DMS53 treated with DMSO at 0.1 percent for 48 hours (cell line): ENCODE results near the gene SDC3.
"Not testable (repeated sequence)": the region's sequence is repeated elsewhere in the genome, so short reads cannot be mapped to it uniquely, and the experiment has no call there.

Source experiments
- DNase-seq: peaks from one replicate; lab custom pipeline; 2025; ENCODE audit not compliant: unreplicated experiment; lab: John Stamatoyannopoulos, UW

The SDC3 gene, protein sequence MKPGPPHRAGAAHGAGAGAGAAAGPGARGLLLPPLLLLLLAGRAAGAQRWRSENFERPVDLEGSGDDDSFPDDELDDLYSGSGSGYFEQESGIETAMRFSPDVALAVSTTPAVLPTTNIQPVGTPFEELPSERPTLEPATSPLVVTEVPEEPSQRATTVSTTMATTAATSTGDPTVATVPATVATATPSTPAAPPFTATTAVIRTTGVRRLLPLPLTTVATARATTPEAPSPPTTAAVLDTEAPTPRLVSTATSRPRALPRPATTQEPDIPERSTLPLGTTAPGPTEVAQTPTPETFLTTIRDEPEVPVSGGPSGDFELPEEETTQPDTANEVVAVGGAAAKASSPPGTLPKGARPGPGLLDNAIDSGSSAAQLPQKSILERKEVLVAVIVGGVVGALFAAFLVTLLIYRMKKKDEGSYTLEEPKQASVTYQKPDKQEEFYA

DNA sequence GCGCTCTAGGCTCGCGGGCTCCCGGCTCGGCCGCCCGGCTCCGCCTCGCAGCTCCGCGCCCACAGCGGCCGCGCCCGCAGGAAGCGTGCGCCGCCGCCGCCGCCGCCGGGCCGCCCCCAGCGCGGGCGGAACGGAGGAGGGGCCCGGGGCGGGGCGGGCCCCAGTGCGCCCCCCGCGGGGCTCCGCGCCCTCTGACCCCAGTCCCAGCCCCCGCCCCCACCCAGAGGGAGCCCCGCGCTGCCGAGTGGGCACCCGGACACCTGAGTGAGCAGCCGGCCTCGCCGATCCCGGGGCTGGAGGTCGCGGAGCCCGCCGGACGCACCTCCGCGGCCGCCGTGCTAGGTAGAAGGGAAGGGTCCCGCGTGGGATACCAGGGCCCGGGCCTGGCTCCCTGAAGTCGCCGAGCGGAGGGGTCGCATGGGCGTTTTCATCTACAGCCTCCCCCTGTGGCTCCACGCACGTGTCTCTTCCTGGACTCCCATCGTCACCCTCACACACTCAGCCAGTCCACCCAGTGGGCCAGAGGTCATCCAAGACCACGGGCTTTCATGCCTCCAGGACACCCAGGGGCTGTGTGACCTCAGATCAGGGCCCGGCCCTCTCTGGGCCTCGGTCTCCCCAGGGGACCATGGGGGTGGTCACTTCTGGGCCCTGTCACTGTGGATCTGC lies at the start of gene SDC3:
TSS of gene SDC3 (minus strand) at position 63 of the 669 bp plus-strand sequence. CDS start 172 bp downstream, outside the sequence.
- DNase-seq: no peak

DNA sequence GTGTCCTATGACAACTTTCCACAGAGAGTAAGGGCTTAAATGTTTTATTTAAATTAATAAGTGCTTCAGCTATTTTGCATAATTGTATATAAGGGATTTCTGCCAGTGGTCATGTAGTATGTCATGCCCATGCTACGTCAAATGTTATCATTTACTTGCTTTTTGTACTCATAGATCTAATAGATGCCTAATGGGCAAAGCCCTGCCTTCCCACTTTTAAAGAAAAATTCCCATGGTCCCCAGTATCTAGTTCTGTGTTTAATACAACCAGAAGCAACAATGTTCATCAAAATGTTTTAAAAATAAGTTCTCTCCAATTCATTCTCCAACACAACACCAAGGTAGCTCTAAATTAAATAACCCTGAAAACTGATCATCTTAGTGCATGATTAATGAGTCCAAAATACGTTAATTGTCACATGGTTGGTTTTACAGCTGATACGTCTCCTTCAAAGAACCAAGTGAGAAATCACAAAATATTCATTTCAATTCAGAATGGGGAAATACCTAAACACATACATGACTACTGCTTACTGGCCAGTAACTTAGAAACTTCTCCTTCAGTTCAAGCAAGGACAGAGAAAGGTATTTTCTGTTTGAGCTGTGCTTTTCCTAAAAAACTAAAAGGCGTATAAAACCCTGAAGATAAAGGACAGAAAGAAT lies 49.1 kb upstream of the SDC3 start:
- DNase-seq: no peak

DNA sequence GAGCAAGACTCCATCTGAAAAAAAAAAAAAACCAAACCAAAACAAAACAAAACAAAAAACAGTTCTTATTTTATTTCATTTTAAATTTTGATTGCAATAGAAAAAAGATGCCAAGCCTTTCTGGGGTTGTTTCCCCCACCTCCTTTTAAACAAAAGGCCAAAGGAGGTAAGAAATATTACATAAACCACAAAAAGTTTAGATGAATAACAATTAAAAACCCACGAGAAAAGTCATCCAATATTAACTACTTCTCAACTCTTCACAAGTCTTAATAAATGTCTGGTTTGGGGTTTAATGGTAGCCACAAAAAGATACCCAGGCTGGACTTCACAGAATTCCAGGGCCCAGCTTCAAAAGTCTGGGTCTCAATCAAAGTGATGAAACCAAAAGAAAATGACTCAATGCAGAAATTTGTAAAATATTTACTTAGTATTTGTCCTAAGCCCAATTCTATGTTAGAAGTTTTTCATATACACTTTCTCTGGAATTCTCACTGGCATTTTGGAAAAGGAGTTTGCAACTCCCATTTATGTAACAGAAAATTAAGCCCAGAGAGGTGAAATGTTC lies 47.0 kb upstream of the SDC3 start:
- no peak for DNase-seq

DNA sequence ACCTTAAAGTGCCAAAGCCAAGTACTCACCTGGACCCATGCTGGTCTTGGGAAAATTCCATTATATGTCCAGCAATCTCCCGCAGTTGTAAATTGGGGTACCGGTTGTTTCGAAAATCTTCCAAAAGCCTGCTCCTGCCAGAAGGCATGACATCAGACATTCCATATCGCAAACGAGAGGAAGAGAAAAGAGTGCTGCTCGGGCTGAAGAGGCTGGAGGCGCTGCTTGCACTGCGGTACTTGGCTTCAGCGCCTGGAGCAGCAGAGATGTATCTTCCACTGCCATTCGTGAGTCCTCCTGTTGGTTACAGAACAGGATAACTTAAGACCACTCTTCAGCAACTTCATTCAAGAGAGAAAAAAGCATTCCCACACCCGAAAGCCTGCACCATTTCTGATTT lies 45.1 kb upstream of the SDC3 start:
- DNase-seq: no peak

DNA sequence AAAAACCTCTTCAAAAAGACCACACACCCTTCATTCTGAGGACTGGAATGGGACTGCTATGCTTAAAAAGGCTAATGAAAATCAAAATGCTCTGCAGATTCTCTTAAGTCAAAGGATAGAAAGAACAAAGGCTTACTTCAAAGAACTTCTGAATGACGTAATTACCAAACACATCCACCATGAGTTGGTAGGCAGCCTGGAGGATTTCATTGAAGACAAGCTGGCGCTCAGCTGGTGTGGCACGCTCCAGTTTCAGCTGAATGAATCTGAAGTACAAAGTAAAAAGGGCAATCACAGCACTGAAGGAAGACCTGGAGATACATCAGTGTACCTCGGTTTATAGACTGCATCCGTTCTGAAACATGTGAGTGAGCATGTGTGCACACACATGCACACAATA lies 43.5 kb upstream of the SDC3 start:
- no peak for DNase-seq

DNA sequence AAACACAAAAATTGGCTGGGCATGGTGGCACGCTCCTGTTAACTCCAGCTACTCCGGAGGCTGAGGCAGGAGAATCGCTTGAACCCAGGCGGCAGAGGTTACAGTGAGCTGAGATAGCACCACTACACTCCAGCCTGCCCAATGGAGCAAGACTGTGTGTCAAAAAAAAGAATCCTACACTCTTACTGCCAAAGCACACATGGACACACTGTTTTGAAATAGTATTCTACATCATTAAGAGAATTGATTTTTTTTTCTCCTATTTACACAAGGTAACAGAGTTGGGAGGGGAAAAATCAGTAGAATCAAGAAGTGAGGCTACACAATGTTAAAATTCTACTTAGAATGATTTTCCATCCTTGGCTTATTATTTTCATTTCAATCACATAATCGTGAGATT lies 42.1 kb upstream of the SDC3 start:
- DNase-seq: no peak

DNA sequence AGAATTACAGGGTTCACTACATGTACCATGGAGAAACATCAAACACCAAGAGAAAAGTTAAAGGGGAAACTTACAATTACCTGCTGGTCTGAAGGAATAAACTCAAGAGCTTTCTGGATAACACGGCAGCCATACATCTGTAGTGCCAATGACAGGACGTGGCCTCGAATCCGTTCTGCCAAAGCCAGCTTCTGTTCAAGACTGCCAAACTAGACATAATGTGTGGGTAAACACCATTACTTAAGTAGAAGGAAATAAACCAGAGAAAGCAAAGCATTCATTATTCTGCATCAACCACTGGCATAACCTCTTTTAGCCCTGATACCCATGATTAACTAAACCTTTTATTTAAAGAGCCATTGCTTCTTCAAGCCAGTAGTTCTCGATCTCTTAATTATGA lies 41.5 kb upstream of the SDC3 start:
- no peak for DNase-seq

DNA sequence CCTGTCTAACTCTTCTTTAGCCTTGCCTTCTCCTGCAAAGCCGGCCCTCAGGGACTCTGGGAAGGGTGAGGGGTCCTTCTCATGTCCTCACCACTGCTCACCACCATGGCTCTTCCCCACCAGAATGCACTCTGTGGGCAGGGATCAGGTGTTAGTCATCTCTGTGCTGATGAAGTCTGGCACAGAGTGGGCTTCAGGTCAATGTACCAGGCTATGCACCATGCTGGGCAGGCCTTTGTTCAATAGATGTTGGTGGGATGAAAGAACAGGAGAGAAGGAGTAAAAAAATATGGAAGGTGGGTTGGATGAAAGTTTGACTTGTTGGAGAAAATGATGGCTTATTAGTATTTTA lies 40.9 kb upstream of the SDC3 start:
- not testable (repeated sequence) for DNase-seq

DNA sequence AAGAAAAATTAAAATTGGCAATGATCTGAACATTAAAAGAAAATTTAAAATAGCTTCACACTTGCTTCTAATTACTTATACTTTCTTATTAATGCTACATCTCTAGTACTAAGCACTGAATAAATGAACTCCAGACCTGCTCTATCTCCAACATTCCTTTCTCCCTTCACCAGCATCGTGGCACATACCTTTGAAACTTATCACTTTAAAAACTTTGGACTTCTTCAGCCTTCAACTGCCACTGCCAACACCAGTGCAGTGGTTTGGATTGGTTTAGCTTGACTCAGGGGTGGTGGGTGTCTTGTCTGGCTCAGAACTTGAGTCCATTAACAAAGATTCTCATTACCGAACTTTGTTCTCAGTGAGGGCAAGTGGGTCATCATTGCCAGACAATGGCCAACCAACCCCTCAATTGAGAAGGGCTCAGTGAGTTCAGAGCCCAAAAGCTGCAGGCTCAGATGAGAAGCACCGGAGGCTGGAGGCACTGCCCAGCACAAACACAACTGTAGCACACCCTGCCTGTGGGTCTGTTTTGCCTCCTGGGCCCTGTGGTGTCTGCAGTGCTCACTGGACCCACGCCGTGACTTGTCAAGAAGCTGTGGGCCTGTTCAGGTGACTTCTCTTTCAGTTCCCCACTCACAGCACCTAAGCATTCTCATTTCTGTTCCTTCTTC lies 40.4 kb upstream of the SDC3 start:
- not testable (repeated sequence) for DNase-seq

DNA sequence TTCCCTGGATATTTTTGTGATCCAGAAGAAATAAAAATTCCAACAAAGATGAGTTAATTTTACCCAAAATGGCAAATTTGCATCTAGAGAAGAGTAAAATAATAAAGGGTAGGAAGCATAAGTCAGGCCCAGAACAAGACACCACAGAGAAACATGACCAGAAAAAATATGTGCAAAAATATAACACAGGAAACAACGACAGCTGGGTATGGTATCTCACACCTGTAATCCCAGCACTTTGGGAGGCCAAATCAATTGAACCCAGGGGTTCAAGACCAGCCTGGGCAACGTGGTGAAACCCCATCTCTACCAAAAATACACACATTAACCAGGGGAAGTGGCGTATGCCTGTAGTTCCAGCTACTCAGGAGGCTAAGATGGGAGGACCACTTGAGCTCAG lies 39.7 kb upstream of the SDC3 start:
- DNase-seq: no peak

DNA sequence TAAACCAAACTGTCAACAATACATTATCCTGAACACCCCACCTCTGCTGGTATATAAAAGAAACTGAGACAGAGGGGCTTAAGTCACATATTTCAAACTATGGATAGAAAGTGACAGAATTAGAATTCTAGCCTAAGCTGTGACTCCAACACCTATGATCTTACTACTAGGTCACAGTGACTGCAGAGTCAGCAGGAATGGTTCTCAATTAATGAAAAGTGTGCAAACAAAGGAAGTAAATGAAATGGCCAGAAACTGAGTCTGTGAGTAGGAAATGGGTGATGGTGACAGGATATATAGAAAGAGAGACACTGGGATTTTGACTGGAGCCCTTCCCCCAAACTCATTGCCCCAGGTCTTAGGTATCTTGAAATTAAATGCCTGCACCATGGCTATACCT lies 38.7 kb upstream of the SDC3 start:
- DNase-seq: no peak

DNA sequence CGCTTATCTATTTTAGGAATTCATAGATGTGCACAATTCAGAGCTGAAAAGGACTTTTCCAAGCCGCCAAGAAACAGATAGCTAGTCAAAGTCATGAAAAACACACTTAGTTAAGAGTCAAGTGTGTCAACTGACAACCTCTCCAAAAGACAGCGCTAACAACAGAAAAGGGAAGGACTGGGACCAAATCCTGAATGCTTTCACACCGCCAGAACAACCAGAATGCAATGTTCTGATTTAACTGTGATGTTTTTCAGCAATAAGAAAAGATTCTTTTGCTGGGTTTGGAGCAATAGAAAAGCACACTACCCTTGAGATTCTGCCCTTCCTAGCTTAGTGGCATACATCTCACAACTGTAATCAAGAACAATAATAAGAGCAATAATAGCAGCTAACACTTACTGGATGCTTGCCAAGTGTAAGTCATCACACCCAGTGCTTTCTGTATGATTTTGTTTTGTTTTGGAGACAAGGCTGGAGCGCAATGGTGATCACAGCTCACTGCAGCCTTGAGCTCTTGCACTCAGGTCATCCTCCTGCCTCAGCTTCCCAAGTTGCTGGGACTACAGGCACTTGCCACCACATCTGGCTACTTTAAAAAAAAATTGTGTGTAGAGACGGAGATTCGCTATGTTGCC lies 33.9 kb upstream of the SDC3 start:
- DNase-seq: no peak

DNA sequence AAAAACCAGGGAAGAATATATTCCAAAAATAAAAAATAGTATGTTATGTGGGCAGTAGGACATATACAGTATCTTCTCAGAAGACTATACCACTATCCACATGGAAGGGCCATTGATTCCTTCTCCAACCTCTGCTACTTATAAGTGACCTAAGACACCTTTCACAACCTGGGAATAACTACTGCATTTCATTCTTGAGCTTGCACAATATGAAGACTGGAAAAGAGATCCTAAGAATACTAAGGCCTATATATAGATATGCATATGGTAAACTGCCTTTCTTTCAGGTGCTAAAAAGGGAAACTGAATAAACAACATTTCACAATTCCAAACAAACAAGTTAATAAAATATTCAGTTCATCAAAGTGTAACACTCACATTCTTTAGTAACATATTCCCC lies 32.0 kb upstream of the SDC3 start:
- no peak for DNase-seq

DNA sequence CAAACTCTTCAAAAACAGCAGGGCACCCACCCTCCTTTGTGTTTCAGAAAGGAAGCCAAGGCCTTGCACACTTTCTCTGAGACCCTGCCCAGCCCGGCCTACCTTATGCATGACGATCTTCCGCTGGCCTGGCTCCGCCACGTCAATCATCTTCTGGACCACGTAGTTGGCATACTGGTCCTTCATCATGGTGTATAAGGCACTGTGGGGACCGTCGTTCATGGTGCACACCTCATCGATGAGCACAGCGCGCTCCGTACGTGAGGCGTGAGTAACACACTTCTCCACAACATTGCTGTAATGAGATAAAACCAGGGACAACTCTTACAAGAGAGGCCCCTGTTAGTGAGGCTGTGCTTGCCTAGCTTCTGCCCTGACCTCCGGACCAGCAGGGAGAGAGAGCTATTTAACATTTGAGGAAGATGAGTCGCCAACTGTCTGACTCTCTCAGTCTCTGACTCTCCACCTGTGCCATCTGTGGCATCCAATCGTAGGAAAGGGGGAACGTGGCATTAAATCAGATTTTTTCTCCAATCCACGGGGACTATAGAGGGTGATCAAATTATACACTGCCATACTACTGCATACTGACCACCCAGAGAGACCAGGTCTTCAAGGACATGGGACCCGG lies 28.1 kb upstream of the SDC3 start:
- no peak for DNase-seq

DNA sequence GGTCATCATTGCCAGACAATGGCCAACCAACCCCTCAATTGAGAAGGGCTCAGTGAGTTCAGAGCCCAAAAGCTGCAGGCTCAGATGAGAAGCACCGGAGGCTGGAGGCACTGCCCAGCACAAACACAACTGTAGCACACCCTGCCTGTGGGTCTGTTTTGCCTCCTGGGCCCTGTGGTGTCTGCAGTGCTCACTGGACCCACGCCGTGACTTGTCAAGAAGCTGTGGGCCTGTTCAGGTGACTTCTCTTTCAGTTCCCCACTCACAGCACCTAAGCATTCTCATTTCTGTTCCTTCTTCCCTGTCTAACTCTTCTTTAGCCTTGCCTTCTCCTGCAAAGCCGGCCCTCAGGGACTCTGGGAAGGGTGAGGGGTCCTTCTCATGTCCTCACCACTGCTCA lies 27.2 kb upstream of the SDC3 start:
- not testable (repeated sequence) for DNase-seq

DNA sequence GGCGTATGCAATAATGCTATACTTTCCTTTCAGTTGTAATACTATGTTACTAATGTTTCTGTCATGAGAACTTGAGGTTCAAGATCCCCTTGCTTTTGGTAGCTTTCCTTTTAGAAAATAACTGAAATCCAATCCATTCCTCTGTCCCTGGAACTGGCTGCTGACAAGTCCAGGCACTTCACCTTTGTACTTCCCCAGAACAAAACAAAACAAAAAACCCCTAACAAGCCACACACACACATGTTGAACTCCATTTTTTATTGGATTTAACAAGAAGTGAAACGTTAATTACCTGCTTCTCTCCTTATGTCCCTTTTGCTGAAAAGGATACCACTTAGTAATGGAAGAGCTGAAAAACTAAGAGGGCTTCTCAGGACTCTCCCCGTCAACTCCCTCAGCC lies 26.1 kb upstream of the SDC3 start:
- DNase-seq: no peak

DNA sequence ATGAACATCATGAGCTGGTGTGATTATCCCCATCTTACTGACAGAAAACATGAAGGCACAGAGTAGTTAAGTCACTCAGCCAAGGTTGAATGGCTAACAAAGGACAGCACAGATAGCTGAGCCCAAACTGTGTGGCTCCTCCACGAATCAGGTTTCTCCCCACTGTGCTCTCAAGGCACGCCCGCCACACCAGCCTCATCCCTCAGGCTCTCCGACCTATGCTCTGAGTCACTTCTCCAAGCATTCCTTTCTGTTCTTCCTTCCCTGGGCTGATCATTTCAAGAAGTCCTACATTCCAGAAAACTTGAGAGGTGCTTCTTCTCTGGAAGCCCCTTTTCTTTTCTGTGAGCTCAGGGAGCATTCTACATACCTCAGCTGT lies 25.3 kb upstream of the SDC3 start:
- no peak for DNase-seq

DNA sequence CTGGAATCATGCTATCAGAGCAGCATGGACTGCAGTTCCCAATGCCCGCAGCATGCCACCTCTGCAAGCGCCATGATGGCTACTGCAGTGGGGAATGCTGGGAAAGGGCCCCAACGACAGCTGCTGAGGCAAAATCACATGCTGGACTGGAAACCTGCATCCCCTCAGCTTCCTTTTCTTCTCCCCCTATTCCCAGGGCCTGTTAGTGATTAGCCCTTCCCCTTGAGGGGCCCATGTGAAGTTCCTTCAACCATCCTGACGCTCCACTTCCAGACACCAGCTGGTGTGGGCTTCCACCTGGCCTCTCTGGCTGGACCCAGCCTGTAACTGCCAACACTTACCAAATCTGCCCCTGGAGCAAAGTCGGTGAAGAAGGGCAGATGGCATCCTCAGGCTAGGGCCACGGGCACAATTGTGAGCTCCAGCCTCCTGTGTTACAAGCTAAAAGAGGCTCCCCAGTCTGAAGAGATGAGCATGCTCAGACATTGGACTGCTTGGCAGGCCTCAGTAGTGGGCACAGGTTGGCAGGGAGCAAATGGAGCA lies 22.1 kb upstream of the SDC3 start:
- no peak for DNase-seq

DNA sequence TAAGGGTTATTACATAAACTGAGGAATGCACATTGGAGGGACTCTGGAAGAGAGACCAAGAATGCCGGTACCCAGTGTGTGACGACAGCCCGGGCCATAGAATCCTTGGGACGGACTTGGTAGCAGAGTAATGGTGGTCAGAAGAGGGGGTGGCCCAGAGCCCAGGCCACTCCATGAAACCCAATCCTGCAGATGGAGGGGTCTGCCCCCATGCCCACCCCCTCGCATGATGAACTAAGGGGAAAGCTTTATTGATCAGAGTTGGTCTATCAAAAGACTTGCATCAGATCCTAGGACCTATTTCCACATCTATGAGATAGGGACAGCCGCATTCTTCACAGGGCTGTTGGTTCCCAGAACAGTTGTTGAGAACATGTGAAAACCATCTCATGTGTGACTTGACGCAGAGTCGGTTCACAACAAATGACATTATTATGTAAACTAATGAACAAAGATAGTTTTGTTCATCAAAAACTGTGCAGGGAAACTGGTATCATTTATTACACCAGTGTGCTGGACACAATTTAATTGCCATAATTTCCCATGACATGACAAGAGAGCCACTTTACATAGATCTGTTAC lies 21.5 kb upstream of the SDC3 start:
- no peak for DNase-seq
